Common myeloid progenitor, CD34-positive (primary cell): ENCODE measurements around the gene TGFB3.

Experiments used
- CTCF ChIA-PET: fragments of 350-600 bp; sonication (Branson Sonifier 250); formaldehyde crosslinking; loops from one replicate; lab custom pipeline; 2021; ENCODE audit warnings: antibody characterized with exemption; lab: Charles Lee
- POLR2A ChIA-PET: fragments of 350-600 bp; sonication (Branson Sonifier 250); formaldehyde crosslinking; loops from one replicate; lab custom pipeline; 2021; ENCODE audit warnings: antibody characterized with exemption; lab: Charles Lee
- DNase-seq, 3 donors: peaks; one replicate each; pipeline versions ENCODE4 v3.0.0 to v3.0.0-alpha.2; 2013
- H3K27ac ChIP-seq, 2 experiments: 1 replicate in 1 of 2; 2 replicates in 1 of 2; pipeline ENCODE4 v1.7.0; 2013; ENCODE audit warnings: inconsistent platforms in 2 of 2, low read length in 2 of 2, mild to moderate bottlenecking in 2 of 2, low read depth in 1 of 2, moderate library complexity in 1 of 2; ENCODE audit not compliant: severe bottlenecking in 2 of 2, insufficient read depth in 1 of 2, poor library complexity in 1 of 2
- H3K27me3 ChIP-seq, 5 experiments: replicated peaks in 2 of 5; 1 replicate in 3 of 5; 2 replicates in 2 of 5; pipeline versions ENCODE4 v1.6.1 to v1.7.0; 2013; ENCODE audit warnings: low read length in 4 of 5, mild to moderate bottlenecking in 2 of 5, moderate library complexity in 2 of 5, inconsistent platforms in 1 of 5; ENCODE audit not compliant: insufficient read depth in 5 of 5, control insufficient read depth in 4 of 5
- H3K36me3 ChIP-seq, 4 experiments: 1 replicate in 2 of 4; 2 replicates in 2 of 4; pipeline versions ENCODE4 v1.6.1 to v1.7.0; 2013; ENCODE audit warnings: low read length in 3 of 4, control low read depth in 1 of 4, mild to moderate bottlenecking in 1 of 4; ENCODE audit not compliant: control insufficient read depth in 4 of 4, insufficient read depth in 4 of 4
- H3K4me1 ChIP-seq, 4 experiments: 1 replicate in 3 of 4; 2 replicates in 1 of 4; pipeline versions ENCODE4 v1.6.1 to v1.7.1; 2013; ENCODE audit warnings: low read length in 3 of 4, mild to moderate bottlenecking in 3 of 4, control low read depth in 1 of 4, inconsistent platforms in 1 of 4, moderate library complexity in 1 of 4; ENCODE audit not compliant: control insufficient read depth in 4 of 4, insufficient read depth in 4 of 4; ENCODE audit errors: control extremely low read depth in 1 of 4
- H3K4me3 ChIP-seq, 7 experiments: 1 replicate in 4 of 7; 2 replicates in 3 of 7; pipeline versions ENCODE4 v1.5.1 to v1.7.0; 2013; ENCODE audit warnings: mild to moderate bottlenecking in 7 of 7, low read length in 6 of 7, moderate library complexity in 6 of 7, inconsistent platforms in 2 of 7, low read depth in 2 of 7, control low read depth in 1 of 7; ENCODE audit not compliant: insufficient read depth in 4 of 7, control insufficient read depth in 1 of 7; ENCODE audit errors: extremely low read depth in 1 of 7
- H3K9me3 ChIP-seq, 5 experiments: 1 replicate in 4 of 5; 2 replicates in 1 of 5; pipeline versions ENCODE4 v1.6.1 to v1.7.1; 2013; ENCODE audit warnings: low read length in 4 of 5, mild to moderate bottlenecking in 2 of 5, inconsistent platforms in 1 of 5, low read depth in 1 of 5, moderate library complexity in 1 of 5; ENCODE audit not compliant: control insufficient read depth in 4 of 5, insufficient read depth in 2 of 5; ENCODE audit errors: control extremely low read depth in 1 of 5
- WGBS: methylation state at CpG from one replicate; pipeline ENCODE4 v1.1.5; 2013; ENCODE audit not compliant: insufficient coverage; 5-methylcytosine and 5-hydroxymethylcytosine counted together

Gene TGFB3

DNA sequence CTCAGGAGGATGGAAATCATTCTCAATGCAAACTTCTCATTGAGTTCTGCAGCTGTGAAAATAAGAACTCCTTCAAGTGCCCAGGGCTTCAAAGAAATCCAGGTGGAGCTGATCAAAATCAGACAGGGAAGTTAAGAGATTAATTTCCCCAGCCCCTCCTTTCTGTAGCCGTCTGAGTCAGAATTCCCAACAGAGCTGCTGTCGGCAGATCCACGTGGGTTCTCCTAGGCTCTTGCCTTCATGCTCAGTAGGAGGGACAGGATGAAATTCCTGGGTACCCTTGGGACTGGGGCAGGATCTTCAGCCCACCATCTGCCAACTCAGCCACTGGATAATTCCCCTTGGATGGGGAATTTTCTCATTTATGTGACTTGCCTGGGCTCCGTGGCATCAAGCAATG lies 13.3 kb downstream of the TGFB3 start:
- ChIA-PET CTCF (interaction anchor here (1.0 to 5.7 kb wide), 2 partner anchors 12 to 67 kb away, joined by 3 to 34 read pairs; partner anchors contain the start of gene TGFB3), POLR2A (no interaction called here)
- Histone ChIP-seq H3K36me3 (peaks cover 0 to 6% (median 0%) of the 10 kb centered on the region in 4 experiments), H3K27ac (no peak overlapping the region), H3K4me3 (no peak overlapping the region), H3K9me3 (no peaks in the 10 kb centered on the region), H3K4me1 (no peaks in the 10 kb centered on the region), H3K27me3 (no peaks in the 10 kb centered on the region)
- WGBS: 99% methylated on average over 4 of the region's 4 CpGs
- no peak for DNase-seq

DNA sequence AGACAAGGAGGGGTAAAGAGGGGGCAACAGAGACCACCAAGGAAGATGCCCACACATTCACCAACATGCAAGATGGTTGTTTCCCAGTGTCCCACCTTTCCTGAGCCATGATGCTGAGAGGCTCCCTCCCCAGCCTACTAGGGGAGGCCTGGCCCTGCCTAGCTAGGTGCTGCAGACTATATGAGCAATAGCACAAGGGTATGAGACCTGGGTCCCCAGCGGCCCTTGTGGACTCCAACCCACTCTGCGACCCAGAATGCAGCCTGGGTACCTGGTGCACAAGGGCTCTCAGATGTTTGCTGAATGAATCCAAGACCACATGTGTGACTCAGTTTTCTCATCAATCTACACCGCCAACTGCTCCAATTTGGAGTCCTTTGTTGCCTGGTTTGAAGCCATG lies 13.9 kb downstream of the TGFB3 start:
- H3K27me3 ChIP-seq: no peaks in the 10 kb centered on the region
- H3K27ac ChIP-seq: no peak overlapping the region
- H3K9me3 ChIP-seq: no peaks in the 10 kb centered on the region
- DNase-seq: no peak
- WGBS: 100% methylated on average over 3 of the region's 3 CpGs
- peaks cover 0 to 6% (median 0%) of the 10 kb centered on the region in 4 experiments for H3K36me3 ChIP-seq
- no peaks in the 10 kb centered on the region for H3K4me1 ChIP-seq
- ChIA-PET CTCF (interaction anchor here (5.7 kb wide), 1 partner anchor 12 kb away, joined by 34 read pairs; the partner anchor contains the start of gene TGFB3), POLR2A (no interaction called here)
- no peak overlapping the region for H3K4me3 ChIP-seq

- POLR2A ChIA-PET: no interaction called here
- Histone ChIP-seq H3K4me3 (no peak overlapping the region), H3K36me3 (peaks cover 0 to 17% (median 3%) of the 10 kb centered on the region in 4 experiments), H3K27ac (no peak overlapping the region), H3K27me3 (no peaks in the 10 kb centered on the region), H3K4me1 (no peaks in the 10 kb centered on the region), H3K9me3 (no peaks in the 10 kb centered on the region)
- CTCF ChIA-PET: interaction anchor here (0.6 kb wide), 1 partner anchor 248 kb away, joined by 3 read pairs; no protein-coding TSS in a partner anchor
- no peak for DNase-seq
- WGBS: 100% methylated on average over 2 of the region's 3 CpGs
Observed at GRCh38 chr14:75961662-75962061, 20.1 kb downstream of the TGFB3 start.

GRCh38 chr14:75960231-75960630 lies 21.6 kb downstream of the TGFB3 start:
- Histone ChIP-seq H3K27me3 (no peaks in the 10 kb centered on the region), H3K4me3 (no peak overlapping the region), H3K4me1 (no peaks in the 10 kb centered on the region), H3K27ac (no peak overlapping the region), H3K9me3 (no peaks in the 10 kb centered on the region), H3K36me3 (peaks cover 0 to 17% (median 4%) of the 10 kb centered on the region in 4 experiments)
- CTCF ChIA-PET: no interaction called here
- DNase-seq: no peak
- POLR2A ChIA-PET: no interaction called here
- 91% methylated on average over 6 of the region's 6 CpGs for WGBS

- ChIA-PET POLR2A (no interaction called here), CTCF (no interaction called here)
- Histone ChIP-seq H3K4me3 (no peak overlapping the region), H3K27me3 (no peaks in the 10 kb centered on the region), H3K4me1 (no peaks in the 10 kb centered on the region), H3K9me3 (no peaks in the 10 kb centered on the region), H3K27ac (no peak overlapping the region), H3K36me3 (peaks cover 0 to 23% (median 7%) of the 10 kb centered on the region in 4 experiments)
- 96% methylated on average over 5 of the region's 9 CpGs for WGBS
- DNase-seq: no peak
Observed at GRCh38 chr14:75959031-75959430, 22.8 kb downstream of the TGFB3 start.

- H3K36me3 ChIP-seq: peaks cover 0 to 11% (median 6%) of the 10 kb centered on the region in 4 experiments
- H3K9me3 ChIP-seq: no peaks in the 10 kb centered on the region
- DNase-seq: no peak
- ChIA-PET POLR2A (no interaction called here), CTCF (no interaction called here)
- H3K27ac ChIP-seq: no peak overlapping the region
- no peaks in the 10 kb centered on the region for H3K27me3 ChIP-seq
- WGBS: 100% methylated on average over 1 of the region's 3 CpGs
- no peak overlapping the region for H3K4me3 ChIP-seq
- H3K4me1 ChIP-seq: no peaks in the 10 kb centered on the region
Observed at GRCh38 chr14:75952489-75952888, 29.3 kb downstream of the TGFB3 start.

DNA sequence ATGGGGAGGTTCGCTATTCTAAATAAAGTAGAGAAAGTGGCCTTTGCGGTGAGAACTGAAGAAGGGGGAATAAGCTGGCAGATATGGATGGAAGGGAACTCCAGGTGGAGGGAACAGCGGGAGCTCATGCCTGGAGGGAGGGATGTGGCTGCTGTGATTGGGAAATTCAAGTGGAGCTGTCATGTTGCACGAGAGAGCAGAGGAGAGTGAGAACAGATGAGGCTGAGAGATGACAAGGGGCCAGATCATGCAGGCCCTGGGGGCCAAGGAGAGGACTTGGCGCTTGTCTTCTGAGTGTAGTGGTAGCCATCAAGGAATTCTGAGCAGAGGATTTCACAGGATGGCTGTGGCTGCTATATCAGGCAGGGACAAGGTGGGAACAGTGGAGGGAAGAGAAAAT lies 35.0 kb downstream of the TGFB3 start:
- ChIA-PET CTCF (no interaction called here), POLR2A (no interaction called here)
- H3K27ac ChIP-seq: no peak overlapping the region
- no peaks in the 10 kb centered on the region for H3K27me3 ChIP-seq
- peaks cover 0 to 15% (median 5%) of the 10 kb centered on the region in 4 experiments for H3K36me3 ChIP-seq
- 98% methylated on average over 5 of the region's 5 CpGs for WGBS
- H3K9me3 ChIP-seq: no peaks in the 10 kb centered on the region
- no peaks in the 10 kb centered on the region for H3K4me1 ChIP-seq
- H3K4me3 ChIP-seq: no peak overlapping the region
- DNase-seq: no peak
